Tibial nerve (tissue), 4 donors: ENCODE results near the gene FMC1. TPM values are rescaled to one million over a fixed set of nuclear protein-coding genes. Genes with fewer than 3 reads are reported as not detected.
"Not testable (repeated sequence)": the region's sequence is repeated elsewhere in the genome, so short reads cannot be mapped to it uniquely, and the experiment has no call there.

Source experiments
- DNase-seq, 2 donors: peaks; one replicate each; pipeline ENCODE4 v3.0.0-alpha.2; 2019; ENCODE audit warnings: low spot score in 2 of 2
- H3K27ac ChIP-seq, 4 donors: fragments of 200-600 bp; sonication (generic) in 3 of 4; one replicate each; pipeline ENCODE4 v1.5.1; 2017 to 2019; ENCODE audit warnings: mild to moderate bottlenecking in 1 of 4
- H3K27me3 ChIP-seq, 2 donors: fragments of 200-600 bp; sonication (generic) in 1 of 2; one replicate each; pipeline versions ENCODE4 v1.5.1 to v1.6.0; 2017 to 2019
- H3K36me3 ChIP-seq, 3 donors: fragments of 200-600 bp; sonication (generic); one replicate each; pipeline ENCODE4 v1.5.1; 2018 to 2019
- H3K4me1 ChIP-seq, 4 donors: fragments of 200-600 bp; sonication (generic) in 3 of 4; one replicate each; pipeline ENCODE4 v1.5.1; 2017 to 2019
- H3K4me3 ChIP-seq, 4 donors: fragments of 200-600 bp; sonication (generic) in 3 of 4; one replicate each; pipeline ENCODE4 v1.5.1; 2017 to 2019; ENCODE audit warnings: mild to moderate bottlenecking in 1 of 4, moderate library complexity in 1 of 4
- H3K9me3 ChIP-seq, 4 donors: fragments of 200-600 bp; sonication (generic) in 3 of 4; one replicate each; pipeline ENCODE4 v1.5.1; 2017 to 2019
- EP300 ChIP-seq, 2 donors: sonication (generic); formaldehyde crosslinking; IDR thresholded peaks; one replicate each; pipeline ENCODE4 v1.6.1; 2017; ENCODE audit warnings: antibody characterized with exemption in 2 of 2, mild to moderate bottlenecking in 1 of 2
- POLR2A ChIP-seq, 2 donors: fragments of 450-650 bp; IDR thresholded peaks; one replicate each; pipeline ENCODE4 v1.6.1; 2017; ENCODE audit warnings: antibody characterized with exemption in 2 of 2, mild to moderate bottlenecking in 2 of 2, moderate library complexity in 2 of 2
- WGBS, 2 donors: methylation state at CpG; one replicate each; pipeline ENCODE4 v1.1.5; 2018; 5-methylcytosine and 5-hydroxymethylcytosine counted together
- total RNA-seq, 4 donors: library from RNA; depleted of rRNA; stranded (reverse); fragments of >200 nt; gene quantifications; one replicate each; pipeline ENCODE4 v1.1.0, GENCODE V29; 2016
- TF ChIP-seq, protein P1 (sequence below), 5 experiments: fragments of 200-600 bp in 3 of 5; fragments of 450-650 bp in 2 of 5; sonication (generic) in 3 of 5; IDR thresholded peaks; one replicate each; pipeline ENCODE4 v1.5.1; 2016 to 2019; ENCODE audit warnings: antibody characterized with exemption in 5 of 5, mild to moderate bottlenecking in 3 of 5, moderate library complexity in 2 of 5

Gene FMC1
- total RNA-seq, 4 donors from 2014 or later, result 5.9 to 8.6 (median 7.5) TPM

DNA sequence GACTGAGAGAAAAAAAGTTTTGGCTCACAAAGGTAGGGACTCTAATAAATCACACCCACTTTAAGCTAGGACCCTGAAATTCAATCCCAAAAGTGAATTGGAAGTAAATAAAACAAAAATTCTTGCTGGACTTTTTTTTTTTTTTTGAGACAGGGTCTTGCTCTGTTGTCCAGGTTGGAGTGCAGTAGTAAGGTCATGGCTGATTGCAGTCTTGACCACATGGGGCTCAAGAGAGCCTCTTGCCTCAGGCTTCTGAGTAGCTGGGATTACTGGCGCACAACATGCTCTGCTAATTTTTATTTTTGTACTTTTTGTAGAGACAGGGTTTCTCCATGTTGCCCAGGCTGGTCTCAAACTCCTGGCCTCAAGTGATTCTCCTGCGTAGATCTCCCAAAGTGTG, 13.6 kb downstream of the FMC1 start:
- no peaks in the 10 kb centered on the region for H3K9me3 ChIP-seq
- DNase-seq, result no peak
- 94 to 98% methylated on average over 2 of the region's 2 CpGs for WGBS, 2 donors
- no peaks in the 10 kb centered on the region for H3K27me3 ChIP-seq
- no peak overlapping the region for H3K4me3 ChIP-seq
- H3K4me1 ChIP-seq, result peaks cover 0 to 9% (median 2%) of the 10 kb centered on the region in 4 donors
- H3K27ac ChIP-seq, result no peak overlapping the region
- TF ChIP-seq POLR2A (IDR thresholded peaks at IDR 0.05) (no peak), EP300 (IDR thresholded peaks at IDR 0.05) (no peak)
- TF ChIP-seq, protein P1, sequence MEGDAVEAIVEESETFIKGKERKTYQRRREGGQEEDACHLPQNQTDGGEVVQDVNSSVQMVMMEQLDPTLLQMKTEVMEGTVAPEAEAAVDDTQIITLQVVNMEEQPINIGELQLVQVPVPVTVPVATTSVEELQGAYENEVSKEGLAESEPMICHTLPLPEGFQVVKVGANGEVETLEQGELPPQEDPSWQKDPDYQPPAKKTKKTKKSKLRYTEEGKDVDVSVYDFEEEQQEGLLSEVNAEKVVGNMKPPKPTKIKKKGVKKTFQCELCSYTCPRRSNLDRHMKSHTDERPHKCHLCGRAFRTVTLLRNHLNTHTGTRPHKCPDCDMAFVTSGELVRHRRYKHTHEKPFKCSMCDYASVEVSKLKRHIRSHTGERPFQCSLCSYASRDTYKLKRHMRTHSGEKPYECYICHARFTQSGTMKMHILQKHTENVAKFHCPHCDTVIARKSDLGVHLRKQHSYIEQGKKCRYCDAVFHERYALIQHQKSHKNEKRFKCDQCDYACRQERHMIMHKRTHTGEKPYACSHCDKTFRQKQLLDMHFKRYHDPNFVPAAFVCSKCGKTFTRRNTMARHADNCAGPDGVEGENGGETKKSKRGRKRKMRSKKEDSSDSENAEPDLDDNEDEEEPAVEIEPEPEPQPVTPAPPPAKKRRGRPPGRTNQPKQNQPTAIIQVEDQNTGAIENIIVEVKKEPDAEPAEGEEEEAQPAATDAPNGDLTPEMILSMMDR (IDR thresholded peaks at IDR 0.05), result no peak
- peaks cover 0 to 15% (median 0%) of the 10 kb centered on the region in 3 donors for H3K36me3 ChIP-seq

GRCh38 chr7:139355320-139355719, 14.2 kb downstream of the FMC1 start:
- no peak for DNase-seq
- Histone ChIP-seq H3K9me3 (no peaks in the 10 kb centered on the region), H3K27me3 (no peaks in the 10 kb centered on the region), H3K4me1 (peaks cover 0 to 9% (median 2%) of the 10 kb centered on the region in 4 donors), H3K4me3 (no peak overlapping the region), H3K27ac (no peak overlapping the region), H3K36me3 (peaks cover 0 to 11% (median 0%) of the 10 kb centered on the region in 3 donors)
- TF ChIP-seq, protein P1 (IDR thresholded peaks at IDR 0.05), result no peak
- TF ChIP-seq POLR2A (IDR thresholded peaks at IDR 0.05) (no peak), EP300 (IDR thresholded peaks at IDR 0.05) (no peak)
- WGBS, 2 donors, result 100% methylated on average over 1 of the region's 1 CpG

- not testable (repeated sequence) for DNase-seq, H3K27me3 ChIP-seq, H3K36me3 ChIP-seq, H3K9me3 ChIP-seq
- peak overlapping the region in 2 of 4 donors; percentile 67 to 75 for H3K4me3 ChIP-seq
- WGBS, 2 donors, result 94 to 95% methylated on average over 27 of the region's 27 CpGs
- H3K27ac ChIP-seq, result peak overlapping the region; percentile 98 to 100 (median 98)
- H3K4me1 ChIP-seq, result peaks cover 0 to 30% (median 20%) of the 10 kb centered on the region in 4 donors
Measured at GRCh38 chr7:139357729-139358506, 16.8 kb downstream of the FMC1 start.

DNA sequence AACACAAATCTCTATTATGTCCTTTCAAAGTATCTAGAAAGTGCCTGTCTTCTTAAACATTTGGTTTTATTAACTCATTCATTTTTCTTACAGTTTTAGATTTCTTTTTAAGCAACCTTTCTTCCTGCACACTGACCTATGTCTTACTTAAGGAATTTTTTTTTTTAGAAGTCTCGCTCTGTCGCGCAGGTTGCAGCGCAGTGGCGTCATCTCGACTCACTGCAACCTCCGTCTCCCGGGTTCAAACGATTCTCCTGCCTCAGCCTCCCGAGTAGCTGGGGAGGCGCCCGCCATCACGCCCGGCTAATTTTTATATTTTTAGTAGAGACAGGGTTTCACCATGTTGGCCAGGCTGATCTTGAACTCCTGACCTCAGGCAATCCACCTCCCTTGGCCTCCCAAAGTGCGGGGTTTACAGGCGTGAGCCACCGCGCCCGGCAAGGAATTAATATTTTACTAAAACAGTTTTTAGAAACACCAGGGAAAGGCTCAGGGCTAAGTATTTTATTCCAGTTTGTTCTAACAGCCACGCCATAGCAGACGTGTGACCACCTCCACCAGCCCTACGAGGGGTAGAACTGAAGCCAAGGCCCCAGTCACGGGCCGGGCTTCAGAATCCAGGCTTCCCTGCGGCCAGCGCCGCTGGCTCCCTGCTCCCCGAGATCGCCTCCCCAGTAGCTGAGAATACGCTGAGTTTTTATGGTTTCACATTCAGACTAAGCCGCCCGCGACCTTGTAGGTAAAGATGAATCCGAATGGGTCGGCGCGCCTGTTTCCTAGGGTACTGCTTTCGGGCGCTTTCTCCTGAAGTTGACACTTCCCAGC, 17.6 kb downstream of the FMC1 start:
- WGBS, 2 donors, result 6 to 8% methylated on average over 29 to 39 of the region's 39 CpGs
- Histone ChIP-seq H3K27me3 (no peaks in the 10 kb centered on the region), H3K9me3 (no peaks in the 10 kb centered on the region), H3K4me1 (peaks cover 0 to 39% (median 25%) of the 10 kb centered on the region in 4 donors), H3K36me3 (no peaks in the 10 kb centered on the region), H3K4me3 (peak overlapping the region; percentile 67 to 80 (median 72)), H3K27ac (peak overlapping the region; percentile 98 to 100 (median 98))
- TF ChIP-seq EP300 (IDR thresholded peaks at IDR 0.05) (no peak), POLR2A (IDR thresholded peaks at IDR 0.05) (no peak)
- TF ChIP-seq, protein P1 (IDR thresholded peaks at IDR 0.05), result no peak
- DNase-seq, result no peak

GRCh38 chr7:139359366-139360209, 18.5 kb downstream of the FMC1 start, which contains the start of gene LUC7L2:
Gene LUC7L2, plus strand, starts transcription at chr7:139359894. Its CDS starts 368 bp downstream, at chr7:139360262.
- no peaks in the 10 kb centered on the region for H3K36me3 ChIP-seq
- TF ChIP-seq, protein P1 (IDR thresholded peaks at IDR 0.05), result peak in 4 of 5 experiments; percentile 5 to 60 (median 18)
- peak; percentile 78 to 96 for TF ChIP-seq POLR2A (IDR thresholded peaks at IDR 0.05)
- peak; percentile 80 to 99 for TF ChIP-seq EP300 (IDR thresholded peaks at IDR 0.05)
- H3K27me3 ChIP-seq, result no peaks in the 10 kb centered on the region
- peak within 1 kb of the TSS; percentile 67 to 80 (median 72) for H3K4me3 ChIP-seq
- 1 to 2% methylated on average over 47 to 73 of the region's 98 CpGs for WGBS, 2 donors
- peaks cover 0 to 47% (median 25%) of the 10 kb centered on the region in 4 donors for H3K4me1 ChIP-seq
- H3K27ac ChIP-seq, result peak within 1 kb of the TSS; percentile 98 to 100 (median 98)
- peak; percentile 99 to 100 for DNase-seq
- no peaks in the 10 kb centered on the region for H3K9me3 ChIP-seq
